Measurements from ENCODE around the gene VPS4A. TPM values are rescaled to one million over a fixed set of nuclear protein-coding genes. Genes with fewer than 3 reads are reported as not detected.

Gene VPS4A
- total RNA-seq, 1 donor from 2014 or later: 28.9 TPM

- Mint-ChIP-seq H3K36me3 (ENCODE audit: low read depth, unreplicated experiment) (peaks cover 3% of the 10 kb centered on the region), H3K27ac (ENCODE audit: unreplicated experiment) (no peak overlapping the region), H3K27me3 (ENCODE audit: low read depth, unreplicated experiment) (no peaks in the 10 kb centered on the region), H3K9me3 (ENCODE audit: unreplicated experiment) (no peaks in the 10 kb centered on the region), H3K4me1 (ENCODE audit: low read depth, unreplicated experiment) (no peaks in the 10 kb centered on the region), H3K4me3 (ENCODE audit: unreplicated experiment) (no peak overlapping the region)
- Histone ChIP-seq H4K20me1 (ENCODE audit: insufficient read depth, low read length) (no peaks in the 10 kb centered on the region), H3K9me3 (ENCODE audit: insufficient read depth, low read depth, low read length) (no peaks in the 10 kb centered on the region), H3K27me3 (ENCODE audit: insufficient read depth, low read length) (no peaks in the 10 kb centered on the region), H3K4me2 (ENCODE audit: low read length) (peak overlapping the region; percentile 69), H3K79me2 (ENCODE audit: insufficient read depth, low read length) (peaks cover 14% of the 10 kb centered on the region), H2AFZ (ENCODE audit: low read depth, low read length) (no peak overlapping the region), H3K4me3 (ENCODE audit: insufficient read depth, low read depth, low read length) (peak overlapping the region; percentile 3), H3K27ac (ENCODE audit: low read depth, low read length) (peak overlapping the region; percentile 66), H3K36me3 (ENCODE audit: insufficient read depth, low read length) (peaks cover 4% of the 10 kb centered on the region), H3K4me1 (ENCODE audit: insufficient read depth, low read length) (peaks cover 25% of the 10 kb centered on the region), H3K9ac (ENCODE audit: low read length) (peak overlapping the region; percentile 57)
- peak; percentile 81 for FAIRE-seq
- peak; percentile 97 for DNase-seq (ENCODE audit: low read depth)
- TF ChIP-seq EZH2 (IDR thresholded peaks at IDR 0.05; ENCODE audit: insufficient read depth, low read length) (no peak), CTCF (IDR thresholded peaks at IDR 0.05; ENCODE audit: insufficient read depth, low read depth, low read length) (no peak)
These were observed 34.7 kb upstream of the VPS4A start for GRCh38 chr16:69276148-69277115.

- H4K20me1 ChIP-seq (ENCODE audit: insufficient read depth, low read length): no peaks in the 10 kb centered on the region
- no peaks in the 10 kb centered on the region for H3K9me3 ChIP-seq (ENCODE audit: insufficient read depth, low read depth, low read length)
- no peak overlapping the region for H3K27ac ChIP-seq (ENCODE audit: low read depth, low read length)
- H3K79me2 ChIP-seq (ENCODE audit: insufficient read depth, low read length): peaks cover 14% of the 10 kb centered on the region
- DNase-seq (ENCODE audit: low read depth): no peak
- FAIRE-seq: peak; percentile 43
- H3K36me3 ChIP-seq (ENCODE audit: insufficient read depth, low read length): no peaks in the 10 kb centered on the region
- H3K9ac ChIP-seq (ENCODE audit: low read length): no peak overlapping the region
- TF ChIP-seq EZH2 (IDR thresholded peaks at IDR 0.05; ENCODE audit: insufficient read depth, low read length) (no peak), CTCF (IDR thresholded peaks at IDR 0.05; ENCODE audit: insufficient read depth, low read depth, low read length) (no peak)
- H3K9me3 Mint-ChIP-seq (ENCODE audit: unreplicated experiment): no peaks in the 10 kb centered on the region
- no peaks in the 10 kb centered on the region for H3K27me3 ChIP-seq (ENCODE audit: insufficient read depth, low read length)
- H3K27ac Mint-ChIP-seq (ENCODE audit: unreplicated experiment): no peak overlapping the region
- no peak overlapping the region for H3K4me3 ChIP-seq (ENCODE audit: insufficient read depth, low read depth, low read length)
- H3K36me3 Mint-ChIP-seq (ENCODE audit: low read depth, unreplicated experiment): peaks cover 3% of the 10 kb centered on the region
- no peak overlapping the region for H3K4me2 ChIP-seq (ENCODE audit: low read length)
- H3K4me3 Mint-ChIP-seq (ENCODE audit: unreplicated experiment): no peak overlapping the region
- no peaks in the 10 kb centered on the region for H3K4me1 Mint-ChIP-seq (ENCODE audit: low read depth, unreplicated experiment)
- H3K27me3 Mint-ChIP-seq (ENCODE audit: low read depth, unreplicated experiment): no peaks in the 10 kb centered on the region
- peaks cover 25% of the 10 kb centered on the region for H3K4me1 ChIP-seq (ENCODE audit: insufficient read depth, low read length)
- no peak overlapping the region for H2AFZ ChIP-seq (ENCODE audit: low read depth, low read length)
These were observed 33.7 kb upstream of the VPS4A start for GRCh38 chr16:69277413-69277812.

- Histone ChIP-seq H3K9ac (ENCODE audit: low read length) (no peak overlapping the region), H2AFZ (ENCODE audit: low read depth, low read length) (no peak overlapping the region), H3K4me3 (ENCODE audit: insufficient read depth, low read depth, low read length) (no peak overlapping the region), H3K4me2 (ENCODE audit: low read length) (no peak overlapping the region), H3K4me1 (ENCODE audit: insufficient read depth, low read length) (peaks cover 6% of the 10 kb centered on the region), H3K79me2 (ENCODE audit: insufficient read depth, low read length) (peaks cover 5% of the 10 kb centered on the region), H3K27ac (ENCODE audit: low read depth, low read length) (no peak overlapping the region), H4K20me1 (ENCODE audit: insufficient read depth, low read length) (peaks cover 3% of the 10 kb centered on the region), H3K9me3 (ENCODE audit: insufficient read depth, low read depth, low read length) (no peaks in the 10 kb centered on the region), H3K36me3 (ENCODE audit: insufficient read depth, low read length) (peaks cover 10% of the 10 kb centered on the region), H3K27me3 (ENCODE audit: insufficient read depth, low read length) (no peaks in the 10 kb centered on the region)
- H3K36me3 Mint-ChIP-seq (ENCODE audit: low read depth, unreplicated experiment): peaks cover 13% of the 10 kb centered on the region
- H3K27me3 Mint-ChIP-seq (ENCODE audit: low read depth, unreplicated experiment): no peaks in the 10 kb centered on the region
- no peak overlapping the region for H3K4me3 Mint-ChIP-seq (ENCODE audit: unreplicated experiment)
- H3K9me3 Mint-ChIP-seq (ENCODE audit: unreplicated experiment): no peaks in the 10 kb centered on the region
- FAIRE-seq (no peak), DNase-seq (ENCODE audit: low read depth) (no peak)
- TF ChIP-seq EZH2 (IDR thresholded peaks at IDR 0.05; ENCODE audit: insufficient read depth, low read length) (no peak), CTCF (IDR thresholded peaks at IDR 0.05; ENCODE audit: insufficient read depth, low read depth, low read length) (no peak)
- H3K27ac Mint-ChIP-seq (ENCODE audit: unreplicated experiment): no peak overlapping the region
- H3K4me1 Mint-ChIP-seq (ENCODE audit: low read depth, unreplicated experiment): peaks cover 2% of the 10 kb centered on the region
These were observed 27.3 kb upstream of the VPS4A start for GRCh38 chr16:69283851-69284250.

Measured in astrocyte (in vitro differentiated cells and primary cell).